ENCODE data around the gene ALPG.
"Not testable (repeated sequence)": the region's sequence is repeated elsewhere in the genome, so short reads cannot be mapped to it uniquely, and the experiment has no call there.

Gene ALPG

DNA sequence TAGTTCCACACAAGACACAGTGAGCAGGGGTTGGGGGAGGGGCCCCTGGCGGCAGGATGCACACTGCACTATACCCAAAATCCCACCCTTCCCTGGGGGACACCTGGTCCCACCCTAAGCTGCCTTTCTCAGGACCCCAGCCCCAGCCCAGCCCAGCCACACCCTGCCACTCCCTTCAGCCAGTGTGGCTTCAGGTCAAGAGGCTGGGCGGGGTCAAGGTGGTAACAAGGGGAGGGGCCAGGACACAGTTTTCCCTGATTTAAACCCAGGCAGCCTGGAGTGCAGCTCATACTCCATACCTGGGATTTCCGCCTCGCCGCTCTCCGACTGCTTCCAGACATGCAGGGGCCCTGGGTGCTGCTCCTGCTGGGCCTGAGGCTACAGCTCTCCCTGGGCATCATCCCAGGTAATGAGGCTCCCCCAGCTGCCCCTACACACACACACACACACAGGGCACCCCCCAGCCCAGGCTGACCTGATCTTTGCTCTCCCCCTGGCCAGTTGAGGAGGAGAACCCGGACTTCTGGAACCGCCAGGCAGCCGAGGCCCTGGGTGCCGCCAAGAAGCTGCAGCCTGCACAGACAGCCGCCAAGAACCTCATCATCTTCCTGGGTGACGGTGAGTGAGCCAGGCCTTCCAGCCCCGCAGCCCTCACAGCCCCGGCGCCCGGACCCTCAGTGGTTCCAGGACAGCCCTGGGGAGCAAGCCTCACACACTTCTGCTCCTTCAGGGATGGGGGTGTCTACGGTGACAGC, at the start of gene ALPG:
ALPG (plus strand) TSS at position 289 of the 755 bp plus-strand sequence; CDS start at position 340, 51 bp downstream.
- DNase-seq: no peak
- H3K9me3 Mint-ChIP-seq: no peaks in the 10 kb centered on the region
- H3K27ac Mint-ChIP-seq: no peak within 1 kb of the TSS
- no peaks in the 10 kb centered on the region for H3K4me1 Mint-ChIP-seq
- ATAC-seq: no peak
- H3K36me3 Mint-ChIP-seq (ENCODE audit: low read depth): no peaks in the 10 kb centered on the region
- H3K4me3 Mint-ChIP-seq: no peak within 1 kb of the TSS
- peaks cover 5% of the 10 kb centered on the region for H3K27me3 Mint-ChIP-seq

DNA sequence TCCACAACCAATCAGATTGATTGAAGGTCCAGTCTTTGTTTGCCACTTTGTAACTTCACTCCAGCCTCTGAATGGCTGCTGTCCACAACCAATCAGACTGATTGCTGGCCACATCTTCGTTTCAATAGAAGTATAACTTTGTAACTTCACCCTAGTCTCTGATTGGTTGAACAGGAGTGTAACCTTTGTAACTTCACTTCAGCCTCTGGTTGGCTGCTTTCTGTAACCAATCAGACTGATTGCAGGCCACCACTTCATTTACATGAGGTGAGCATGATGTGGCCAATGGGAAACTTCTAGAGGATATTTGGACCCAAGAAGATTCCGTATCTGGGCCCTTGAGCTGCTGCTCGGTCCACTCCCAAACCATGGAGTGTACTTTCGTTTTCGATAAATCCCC, 45.0 kb upstream of the ALPG start:
- no peak overlapping the region for H3K27ac Mint-ChIP-seq
- H3K4me1 Mint-ChIP-seq: peaks cover 22% of the 10 kb centered on the region
- H3K27me3 Mint-ChIP-seq: no peaks in the 10 kb centered on the region
- no peak for DNase-seq
- no peaks in the 10 kb centered on the region for H3K36me3 Mint-ChIP-seq (ENCODE audit: low read depth)
- no peaks in the 10 kb centered on the region for H3K9me3 Mint-ChIP-seq
- no peak for ATAC-seq
- no peak overlapping the region for H3K4me3 Mint-ChIP-seq

DNA sequence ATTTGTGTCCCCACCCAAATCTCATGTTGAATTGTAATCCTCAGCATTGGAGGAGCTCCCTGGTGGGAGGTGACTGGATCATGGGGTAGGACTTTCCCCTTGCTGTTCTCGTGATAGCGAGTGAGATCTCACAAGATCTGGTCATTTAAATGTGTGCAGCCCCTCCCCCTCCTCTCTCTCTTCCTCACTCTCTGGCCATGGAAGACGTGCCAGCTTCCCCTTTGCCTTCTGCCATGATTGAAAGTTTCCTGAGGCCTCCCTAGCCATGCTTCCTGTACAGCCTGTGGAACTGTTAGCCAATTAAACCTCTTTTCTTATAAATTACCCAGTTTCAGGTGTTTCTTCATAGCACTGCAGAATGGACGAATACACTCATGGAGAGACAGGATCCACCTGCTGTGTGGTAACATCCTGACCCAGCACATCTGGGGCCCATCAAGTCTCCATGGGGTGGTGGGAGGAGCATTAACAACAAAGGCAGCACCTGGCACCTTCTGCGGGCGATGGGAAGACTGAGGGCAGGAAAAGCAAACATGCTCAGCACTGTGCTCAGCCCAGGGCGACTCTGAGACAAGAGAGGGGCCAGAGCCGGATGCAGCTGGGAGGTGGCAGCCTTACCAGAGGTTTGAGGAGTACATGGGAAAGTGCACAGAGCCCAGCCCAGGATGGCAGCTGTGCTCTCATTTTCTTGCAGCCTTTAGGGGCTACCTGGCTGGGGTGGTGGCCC, 44.3 kb upstream of the ALPG start:
- H3K27ac Mint-ChIP-seq: no peak overlapping the region
- peaks cover 22% of the 10 kb centered on the region for H3K4me1 Mint-ChIP-seq
- DNase-seq (no peak), ATAC-seq (no peak)
- H3K36me3 Mint-ChIP-seq (ENCODE audit: low read depth): no peaks in the 10 kb centered on the region
- no peaks in the 10 kb centered on the region for H3K27me3 Mint-ChIP-seq
- no peaks in the 10 kb centered on the region for H3K9me3 Mint-ChIP-seq
- no peak overlapping the region for H3K4me3 Mint-ChIP-seq

DNA sequence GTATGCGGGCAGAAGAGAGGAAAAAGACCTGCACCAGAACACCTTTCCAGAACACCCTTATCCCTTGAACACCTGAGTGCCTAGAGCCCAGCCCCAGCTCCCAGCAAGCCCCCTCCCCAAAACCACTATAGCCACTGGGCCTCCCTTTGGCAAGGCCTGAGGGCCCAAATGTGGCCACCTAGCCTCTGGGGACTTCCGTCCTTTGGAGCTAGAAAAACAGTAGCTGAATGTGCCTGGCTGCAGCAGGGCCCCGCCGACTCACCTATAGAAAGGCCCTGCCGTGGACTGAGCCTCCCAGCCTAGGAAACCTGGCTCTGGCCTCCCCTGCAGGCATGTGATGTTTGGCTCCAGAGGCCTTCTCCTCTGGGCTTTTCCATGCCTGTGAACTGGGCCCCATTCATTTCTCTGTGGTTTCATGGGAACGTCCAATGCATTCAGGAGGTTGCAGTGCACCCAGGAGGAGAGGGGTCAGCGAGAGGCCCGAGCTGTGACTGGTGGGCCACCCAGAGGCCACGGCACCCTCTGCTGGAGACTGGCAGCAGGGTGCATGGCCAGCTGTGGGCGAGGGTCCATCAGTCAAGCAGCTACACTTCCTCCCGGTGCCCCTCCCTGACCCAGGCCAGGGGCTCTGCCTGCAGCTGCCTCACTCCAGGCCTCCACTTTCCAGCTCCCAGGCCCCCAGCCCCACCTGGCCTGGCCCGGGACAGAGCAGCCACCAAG, 43.4 kb upstream of the ALPG start:
- not testable (repeated sequence) for H3K9me3 Mint-ChIP-seq; H3K27me3 Mint-ChIP-seq; H3K36me3 Mint-ChIP-seq (ENCODE audit: low read depth); DNase-seq; ATAC-seq
- H3K4me3 Mint-ChIP-seq: peak overlapping the region; percentile 68
- H3K4me1 Mint-ChIP-seq: peaks cover 22% of the 10 kb centered on the region
- peak overlapping the region; percentile 52 for H3K27ac Mint-ChIP-seq

DNA sequence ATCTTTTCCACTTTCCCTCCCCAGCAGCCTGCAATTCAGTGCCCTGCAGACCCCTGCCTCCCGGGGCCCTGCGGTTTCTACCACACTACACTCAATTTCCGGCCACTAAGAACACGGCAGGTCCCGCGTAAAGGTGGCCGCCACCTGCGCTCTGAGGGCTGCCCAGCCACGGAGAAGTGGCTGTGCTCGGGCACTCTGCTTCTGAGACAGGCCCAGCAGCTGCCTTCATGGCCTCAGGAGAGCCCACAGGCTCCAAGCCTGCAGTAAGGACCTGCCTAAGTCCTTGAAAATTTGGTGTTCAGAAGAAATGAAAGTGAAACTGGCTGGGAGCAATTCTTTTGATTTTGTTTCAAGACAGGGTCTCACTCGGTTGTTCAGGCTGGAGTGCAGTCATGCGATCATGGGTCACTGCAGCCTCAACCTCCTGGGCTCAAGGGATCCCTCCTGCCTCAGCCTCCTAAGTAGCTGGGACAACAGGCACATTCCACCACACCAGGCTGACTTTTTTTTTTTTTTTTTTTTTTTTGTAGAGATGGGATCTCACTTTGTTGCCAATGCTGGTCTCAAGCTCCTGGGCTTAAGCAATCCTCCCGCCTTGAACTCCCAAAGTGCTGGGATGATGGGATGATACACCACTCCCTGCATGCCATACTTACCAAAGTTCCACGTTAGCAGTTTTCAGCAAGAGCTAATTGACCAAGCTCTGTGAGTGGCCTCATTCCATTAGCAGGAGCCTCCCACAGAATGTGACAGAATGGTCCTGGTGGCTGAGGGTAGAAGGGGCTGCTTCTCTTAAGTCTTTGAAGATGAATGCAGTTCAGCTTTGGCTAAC, 42.6 kb upstream of the ALPG start:
- DNase-seq: no peak
- peak overlapping the region; percentile 68 for H3K4me3 Mint-ChIP-seq
- peaks cover 22% of the 10 kb centered on the region for H3K4me1 Mint-ChIP-seq
- no peaks in the 10 kb centered on the region for H3K9me3 Mint-ChIP-seq
- no peaks in the 10 kb centered on the region for H3K36me3 Mint-ChIP-seq (ENCODE audit: low read depth)
- ATAC-seq: peak; percentile 40
- H3K27me3 Mint-ChIP-seq: no peaks in the 10 kb centered on the region
- H3K27ac Mint-ChIP-seq: peak overlapping the region; percentile 52

DNA sequence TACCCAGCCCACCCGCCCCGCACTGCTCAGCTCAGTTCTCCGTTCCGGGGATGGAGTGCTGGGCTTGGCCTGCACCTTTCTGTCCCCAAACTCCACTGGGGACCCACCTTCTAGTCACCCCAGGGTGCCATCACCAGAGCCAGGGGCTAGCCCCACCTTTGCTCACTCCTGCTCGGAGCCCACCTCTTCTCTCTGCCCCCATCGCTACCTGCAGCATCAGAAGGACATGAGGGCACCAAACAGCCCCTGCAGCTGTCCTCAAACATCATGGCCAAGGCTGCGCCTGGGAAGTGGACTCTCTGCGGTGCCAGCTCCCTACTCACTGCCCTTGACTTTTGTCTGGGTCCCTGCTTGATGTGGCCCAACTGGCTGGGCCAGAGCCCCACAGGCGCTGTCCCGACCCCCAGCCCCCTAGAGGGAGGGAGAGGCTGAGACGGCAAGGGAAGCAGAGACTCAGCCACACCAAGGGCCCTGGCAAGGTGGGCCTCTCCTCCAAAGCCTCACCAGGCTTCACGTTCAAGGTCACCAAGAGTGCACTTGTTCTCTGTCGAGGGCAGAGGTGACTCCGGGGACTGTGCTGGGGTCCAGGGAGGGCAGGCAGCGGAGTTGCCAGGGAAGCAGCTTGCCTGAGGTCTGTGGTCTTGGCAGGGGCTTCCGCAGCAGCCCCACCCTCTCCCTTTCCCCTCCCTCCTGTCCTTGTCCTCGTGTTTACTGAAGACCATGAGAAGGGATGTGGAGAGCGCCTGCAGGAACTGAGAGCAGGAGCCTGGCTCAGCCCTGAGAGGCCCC, 41.6 kb upstream of the ALPG start:
- not testable (repeated sequence) for H3K9me3 Mint-ChIP-seq; DNase-seq; H3K27me3 Mint-ChIP-seq; ATAC-seq; H3K36me3 Mint-ChIP-seq (ENCODE audit: low read depth); H3K27ac Mint-ChIP-seq; H3K4me3 Mint-ChIP-seq
- H3K4me1 Mint-ChIP-seq: peaks cover 22% of the 10 kb centered on the region

DNA sequence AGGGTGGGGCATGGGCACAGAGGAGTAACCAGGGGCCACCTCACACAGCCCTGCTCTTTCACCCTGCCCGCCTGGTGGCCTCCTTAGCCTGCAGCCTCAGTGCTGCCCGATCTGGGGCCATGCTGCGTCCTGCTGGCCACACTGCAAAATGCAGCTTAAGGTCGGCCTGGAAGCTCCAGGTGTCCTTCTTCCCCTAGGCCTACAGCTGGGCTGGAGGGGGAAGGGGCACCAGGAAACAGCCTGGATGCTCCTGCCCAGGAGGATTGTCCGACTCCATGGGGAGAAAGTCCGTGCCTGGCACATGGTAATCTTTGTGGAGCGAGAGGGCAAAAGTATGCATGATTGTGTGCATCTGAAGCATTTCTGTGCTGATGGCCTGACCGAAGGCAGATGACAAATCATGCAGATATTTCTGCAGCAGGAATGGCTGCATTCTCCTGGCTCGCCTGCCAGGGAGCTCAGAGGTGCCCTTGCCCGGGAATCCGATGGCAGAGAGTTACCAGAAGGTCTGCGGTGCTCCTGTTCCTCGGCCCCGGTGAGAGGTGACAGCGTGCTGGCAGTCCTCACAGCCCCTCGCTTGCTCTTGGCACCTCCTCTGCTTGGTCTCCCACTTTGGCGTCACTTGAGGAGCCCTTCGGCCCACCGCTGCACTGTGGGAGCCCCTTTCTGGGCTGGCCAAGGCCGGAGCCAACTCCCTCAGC, 40.9 kb upstream of the ALPG start:
- DNase-seq (no peak), ATAC-seq (peak; percentile 60)
- Mint-ChIP-seq H3K27me3 (no peaks in the 10 kb centered on the region), H3K4me3 (no peak overlapping the region), H3K27ac (no peak overlapping the region), H3K9me3 (no peaks in the 10 kb centered on the region), H3K4me1 (peaks cover 22% of the 10 kb centered on the region), H3K36me3 (ENCODE audit: low read depth) (no peaks in the 10 kb centered on the region)

DNA sequence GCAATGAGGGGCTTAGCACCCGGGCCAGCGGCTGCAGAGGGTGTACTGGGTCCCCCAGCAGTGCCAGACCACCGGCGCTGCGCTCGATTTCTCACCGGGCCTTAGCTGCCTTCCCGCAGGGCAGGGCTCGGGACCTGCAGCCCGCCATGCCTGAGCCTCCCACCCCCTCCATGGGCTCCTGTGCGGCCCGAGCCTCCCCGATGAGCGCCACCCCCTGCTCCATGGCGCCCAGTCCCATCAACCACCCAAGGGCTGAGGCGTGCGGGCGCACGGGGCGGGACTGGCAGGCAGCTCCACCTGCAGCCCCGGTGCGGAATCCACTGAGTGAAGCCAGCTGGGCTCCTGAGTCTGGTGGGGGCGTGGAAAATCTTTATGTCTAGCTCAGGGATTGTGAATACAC, 40.2 kb upstream of the ALPG start:
- not testable (repeated sequence) for DNase-seq; H3K36me3 Mint-ChIP-seq (ENCODE audit: low read depth); H3K4me3 Mint-ChIP-seq; H3K27ac Mint-ChIP-seq; H3K9me3 Mint-ChIP-seq; ATAC-seq; H3K27me3 Mint-ChIP-seq
- peaks cover 22% of the 10 kb centered on the region for H3K4me1 Mint-ChIP-seq

DNA sequence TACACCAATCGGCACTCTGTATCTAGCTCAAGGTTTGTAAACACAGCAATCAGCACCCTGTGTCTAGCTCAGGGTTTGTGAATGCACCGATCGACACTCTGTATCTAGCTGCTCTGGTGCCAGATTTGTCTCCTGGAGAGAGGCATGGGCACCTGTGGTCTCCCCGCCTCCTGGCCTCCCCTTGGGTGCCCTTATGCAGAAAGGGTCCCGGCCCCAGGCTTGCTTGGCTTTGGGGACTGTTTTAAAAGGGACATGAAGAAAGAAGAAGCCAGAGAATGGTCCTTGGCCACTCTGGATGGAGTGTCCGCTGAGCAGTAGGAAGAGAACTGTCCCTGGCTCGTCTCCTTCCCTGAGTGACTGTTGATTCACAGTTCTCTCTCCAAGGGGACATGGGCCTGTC, 39.6 kb upstream of the ALPG start:
- no peak overlapping the region for H3K4me3 Mint-ChIP-seq
- no peaks in the 10 kb centered on the region for H3K9me3 Mint-ChIP-seq
- ATAC-seq (no peak), DNase-seq (no peak)
- H3K27ac Mint-ChIP-seq: no peak overlapping the region
- H3K27me3 Mint-ChIP-seq: no peaks in the 10 kb centered on the region
- no peaks in the 10 kb centered on the region for H3K36me3 Mint-ChIP-seq (ENCODE audit: low read depth)
- H3K4me1 Mint-ChIP-seq: peaks cover 22% of the 10 kb centered on the region

DNA sequence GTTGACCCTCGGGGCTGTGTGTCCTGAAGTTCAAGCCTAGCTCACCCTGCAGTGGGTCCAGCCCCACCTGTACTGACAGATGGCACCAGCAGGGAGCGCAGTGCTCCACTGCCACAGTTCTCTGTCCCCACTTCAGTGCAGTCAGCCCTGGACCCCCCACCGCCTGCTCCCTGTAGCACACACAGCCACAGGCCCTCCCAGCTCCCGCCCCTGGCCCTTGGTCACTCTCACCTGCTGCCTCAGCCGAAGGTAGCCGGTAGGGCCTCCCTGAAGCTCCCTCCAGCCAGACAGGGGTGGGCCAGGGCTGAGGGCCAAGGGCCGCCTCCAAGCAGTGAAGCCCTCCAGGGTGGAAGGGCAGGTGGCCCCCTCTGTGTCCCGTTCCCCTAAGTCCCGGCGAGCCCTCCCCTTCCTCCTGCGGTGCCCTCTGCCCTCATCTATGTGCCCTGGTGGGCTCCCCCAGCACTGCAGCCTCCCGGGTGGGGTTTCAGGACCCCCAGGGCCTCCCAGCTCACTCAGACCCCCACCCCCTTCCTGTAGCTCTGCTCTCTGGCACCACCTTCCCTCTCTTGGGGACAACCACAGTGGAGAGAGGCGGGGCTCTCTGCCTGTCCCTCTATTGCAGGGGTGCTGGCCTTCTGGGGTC, 38.9 kb upstream of the ALPG start:
- Mint-ChIP-seq H3K9me3 (no peaks in the 10 kb centered on the region), H3K4me3 (no peak overlapping the region)
- DNase-seq: no peak

DNA sequence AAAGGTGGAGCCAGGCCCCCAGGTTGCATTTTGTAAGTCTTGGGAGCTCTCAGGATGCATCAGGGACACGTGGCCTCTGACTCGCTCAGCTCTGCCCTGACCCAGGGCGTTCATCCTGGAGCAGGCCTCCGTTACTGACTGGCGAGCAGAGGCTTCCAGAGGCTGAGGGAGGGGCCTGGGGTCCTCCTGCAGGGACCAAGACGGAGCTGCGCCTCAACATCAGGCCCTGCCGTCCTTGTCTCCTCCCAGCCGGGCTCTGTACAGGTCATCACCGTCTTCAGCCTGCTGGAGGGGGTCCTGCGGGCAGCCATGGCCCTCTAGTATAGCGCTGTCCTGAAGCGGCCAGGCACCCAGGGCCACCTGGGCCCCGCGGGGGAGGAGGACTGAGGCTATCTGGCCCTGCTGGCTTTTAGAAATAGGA, 38.3 kb upstream of the ALPG start:
- H3K36me3 Mint-ChIP-seq (ENCODE audit: low read depth): no peaks in the 10 kb centered on the region
- H3K4me3 Mint-ChIP-seq: no peak overlapping the region
- no peak overlapping the region for H3K27ac Mint-ChIP-seq
- H3K4me1 Mint-ChIP-seq: peaks cover 14% of the 10 kb centered on the region
- no peak for ATAC-seq
- H3K27me3 Mint-ChIP-seq: no peaks in the 10 kb centered on the region
- no peaks in the 10 kb centered on the region for H3K9me3 Mint-ChIP-seq
- no peak for DNase-seq

More for the DNA sequence above, 38.9 kb upstream of the ALPG start:
- Mint-ChIP-seq H3K27me3 (no peaks in the 10 kb centered on the region), H3K27ac (no peak overlapping the region), H3K36me3 (ENCODE audit: low read depth) (no peaks in the 10 kb centered on the region), H3K4me1 (peaks cover 18% of the 10 kb centered on the region)
- no peak for ATAC-seq

DNA sequence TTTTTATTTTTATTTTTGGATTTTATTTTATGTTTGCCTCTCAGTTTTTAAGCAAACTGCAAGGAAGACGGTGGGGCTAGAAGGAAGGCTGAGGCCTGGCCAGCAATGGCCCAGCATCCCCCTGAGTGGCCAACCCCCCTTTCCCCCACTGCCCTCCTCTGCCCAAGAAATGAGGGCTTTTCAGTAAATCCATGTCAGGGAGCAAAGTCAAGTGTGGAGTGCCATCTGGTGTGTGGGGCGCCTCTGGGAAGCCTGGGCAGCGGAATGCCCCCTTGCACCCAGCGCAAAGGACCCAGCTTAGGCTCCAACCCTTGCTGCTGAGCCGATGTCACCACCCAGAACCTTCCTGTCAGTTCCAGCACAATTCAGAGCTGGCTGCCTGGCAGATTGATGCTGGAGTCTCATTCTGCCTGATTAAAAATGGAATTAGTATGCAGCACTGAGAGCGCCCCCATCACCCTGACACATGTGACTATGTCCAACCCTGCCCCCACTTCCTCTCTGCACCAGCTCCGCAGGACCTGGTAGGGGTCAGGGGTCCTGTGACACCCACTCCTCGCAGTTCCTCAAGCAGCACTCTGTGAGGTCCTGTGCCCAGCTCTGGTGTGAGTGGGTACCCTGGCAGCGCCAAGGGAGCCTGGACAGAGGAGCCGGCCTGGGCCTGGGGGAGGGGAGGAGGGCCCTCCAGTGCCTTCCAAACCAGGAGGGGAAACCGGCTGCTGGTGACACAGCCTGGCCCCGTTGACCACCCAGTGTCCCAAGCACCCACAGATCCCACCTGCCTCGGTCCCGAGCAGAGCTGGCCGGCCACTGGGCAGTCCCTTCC, 37.3 kb upstream of the ALPG start:
- Mint-ChIP-seq H3K9me3 (no peaks in the 10 kb centered on the region), H3K4me3 (no peak overlapping the region), H3K36me3 (ENCODE audit: low read depth) (no peaks in the 10 kb centered on the region), H3K27me3 (no peaks in the 10 kb centered on the region), H3K27ac (no peak overlapping the region), H3K4me1 (peaks cover 4% of the 10 kb centered on the region)
- ATAC-seq (no peak), DNase-seq (no peak)

All from activated naive CD8-positive, alpha-beta T cell treated with anti-CD3 and anti-CD28 coated beads, Interleukin-2, amount 50 U/mL, for 24 hours (primary cell).